RWPE1 (cell line): ENCODE data around the gene EFHC1.
A peak's percentile ranks its signal among the peaks of the same experiment; 100 is the strongest.

Experiments used
- CTCF ChIA-PET: fragments of 350-600 bp; sonication (Branson Sonifier 250); formaldehyde crosslinking; extraction: SDS; loops from one replicate; lab custom pipeline; 2021; lab: Yijun Ruan, JAX
- POLR2A ChIA-PET: fragments of 400-600 bp; formaldehyde crosslinking; extraction: SDS; loops from one replicate; lab custom pipeline; 2020; ENCODE audit warnings: antibody characterized with exemption; ENCODE audit not compliant: low non-redundant PET; lab: Yijun Ruan, JAX
- DNase-seq: peaks from one replicate; pipeline ENCODE4 v3.0.0; 2012; ENCODE audit warnings: low spot score
- H3K27ac ChIP-seq: fragments of 450-650 bp; 2 replicates; pipeline ENCODE4 v1.5.1; 2017
- CTCF ChIP-seq: fragments of 450-650 bp; conservative IDR thresholded peaks from 2 replicates; pipeline ENCODE4 v1.5.1; 2017; ENCODE audit warnings: low read depth, mild to moderate bottlenecking

EFHC1 gene

GRCh38 chr6:52419809-52420667, at the start of gene EFHC1:
Gene EFHC1, plus strand, starts transcription at chr6:52420342. Its CDS starts 69 bp downstream, at chr6:52420411.
- H3K27ac ChIP-seq = peak within 1 kb of the TSS; percentile 91
- TF ChIP-seq CTCF = no peak
- peak; percentile 96 for DNase-seq
- CTCF ChIA-PET = interaction anchor here (1.3 kb wide), 1 partner anchor 232 kb away, joined by 3 read pairs; no protein-coding TSS in a partner anchor
- POLR2A ChIA-PET = no interaction called here

- POLR2A ChIA-PET = no interaction called here
- no peak for DNase-seq
- CTCF ChIA-PET = no interaction called here
- H3K27ac ChIP-seq = no peak overlapping the region
- no peak for TF ChIP-seq CTCF
These were observed 48.4 kb upstream of the EFHC1 start for GRCh38 chr6:52371656-52372191.

- H3K27ac ChIP-seq = no peak overlapping the region
- DNase-seq = no peak
- ChIA-PET CTCF (interaction anchor here (0.6 kb wide), 1 partner anchor 11 kb away, joined by 3 read pairs; the partner anchor contains the start of gene PAQR8), POLR2A (no interaction called here)
- no peak for TF ChIP-seq CTCF
These were observed 46.9 kb upstream of the EFHC1 start for GRCh38 chr6:52373151-52373690.

- ChIA-PET CTCF (interaction anchor here (1.3 kb wide), 1 partner anchor 278 kb away, joined by 3 read pairs; no protein-coding TSS in a partner anchor), POLR2A (no interaction called here)
- DNase-seq = no peak
- no peak for TF ChIP-seq CTCF
- H3K27ac ChIP-seq = no peak overlapping the region
These were observed 45.9 kb upstream of the EFHC1 start for GRCh38 chr6:52374247-52374646.

GRCh38 chr6:52375780-52376556, 44.2 kb upstream of the EFHC1 start:
- POLR2A ChIA-PET = no interaction called here
- CTCF ChIA-PET = interaction anchor here (1.0 kb wide), 1 partner anchor 24 kb away, joined by 4 read pairs; no protein-coding TSS in a partner anchor
- no peak for TF ChIP-seq CTCF
- H3K27ac ChIP-seq = no peak overlapping the region
- no peak for DNase-seq

GRCh38 chr6:52376763-52377162, 43.4 kb upstream of the EFHC1 start:
- POLR2A ChIA-PET = no interaction called here
- no peak for TF ChIP-seq CTCF
- no peak overlapping the region for H3K27ac ChIP-seq
- DNase-seq = no peak
- CTCF ChIA-PET = interaction anchor here (0.7 to 1.0 kb wide), 2 partner anchors 23 to 113 kb away, joined by 3 to 4 read pairs; no protein-coding TSS in a partner anchor
